ENCODE results near the gene SNAPIN. TPM values are rescaled to one million over a fixed set of nuclear protein-coding genes. Genes with fewer than 3 reads are reported as not detected.

The SNAPIN gene
- total RNA-seq, 1 experiment from 2014 or later, result 34.1 TPM

GRCh38 chr1:153648000-153648643, 10.4 kb upstream of the SNAPIN start:
- CTCF ChIA-PET, result interaction anchor here (1.0 to 1.2 kb wide), 2 partner anchors 14 to 21 kb away, joined by 3 to 4 read pairs; partner anchors contain the start of genes CHTOP and S100A13

GRCh38 chr1:153649137-153649862, 9.2 kb upstream of the SNAPIN start:
- peak overlapping the region; percentile 48 for H3K27ac Mint-ChIP-seq (ENCODE audit: unreplicated experiment)

More at GRCh38 chr1:153648000-153648643, 10.4 kb upstream of the SNAPIN start:
- H3K4me3 ChIP-seq (ENCODE audit: low read depth, low read length), result no peak overlapping the region
- intact Hi-C loops (cut with micrococcal nuclease; ENCODE audit: unreplicated experiment), result no loop called here
- BruUV-seq (replicated peaks), result no TSS peak
- H3K4me1 ChIP-seq, result peaks cover 20% of the 10 kb centered on the region; the same call in 1 of the 2 replicates
- H3K27me3 Mint-ChIP-seq (ENCODE audit: insufficient read depth, unreplicated experiment), result no peaks in the 10 kb centered on the region
- H3K36me3 Mint-ChIP-seq (ENCODE audit: insufficient read depth, unreplicated experiment), result peaks cover 69% of the 10 kb centered on the region
- no peak for TF ChIP-seq CTCF (IDR thresholded peaks at IDR 0.05; ENCODE audit: insufficient read depth in 1 of 2, low read depth in 1 of 2, low read length in 1 of 2, severe bottlenecking in 1 of 2, unreplicated experiment in 1 of 2)
- no peak overlapping the region for H3K4me3 Mint-ChIP-seq (ENCODE audit: unreplicated experiment)
- no peaks in the 10 kb centered on the region for H3K9me3 Mint-ChIP-seq (ENCODE audit: unreplicated experiment)
- H3K9me3 ChIP-seq, result no peaks in the 10 kb centered on the region
- peaks cover 5% of the 10 kb centered on the region for H3K36me3 ChIP-seq (ENCODE audit: control insufficient read depth, insufficient read depth, low read length)
- DNase-seq, result no peak
- H3K4me1 Mint-ChIP-seq (ENCODE audit: low read depth, unreplicated experiment), result peaks cover 36% of the 10 kb centered on the region
- POLR2A ChIA-PET, result interaction anchor here (0.8 to 3.8 kb wide), 2 partner anchors 14 to 32 kb away, joined by 3 to 16 read pairs; partner anchors contain the start of genes CHTOP and S100A14
- H3K27me3 ChIP-seq (replicated peaks; ENCODE audit: control insufficient read depth, insufficient read depth, low read length), result no peaks in the 10 kb centered on the region
- peak overlapping the region; percentile 33 for H3K27ac Mint-ChIP-seq (ENCODE audit: unreplicated experiment)

More at GRCh38 chr1:153649137-153649862, 9.2 kb upstream of the SNAPIN start:
- no peaks in the 10 kb centered on the region for H3K9me3 ChIP-seq
- DNase-seq, result peak in 1 of 2 experiments; percentile 33
- H3K4me1 Mint-ChIP-seq (ENCODE audit: low read depth, unreplicated experiment), result peaks cover 30% of the 10 kb centered on the region
- peaks cover 5% of the 10 kb centered on the region for H3K36me3 ChIP-seq (ENCODE audit: control insufficient read depth, insufficient read depth, low read length)
- H3K36me3 Mint-ChIP-seq (ENCODE audit: insufficient read depth, unreplicated experiment), result peaks cover 57% of the 10 kb centered on the region
- H3K4me3 Mint-ChIP-seq (ENCODE audit: unreplicated experiment), result peak overlapping the region; percentile 16
- no peak for TF ChIP-seq CTCF (IDR thresholded peaks at IDR 0.05; ENCODE audit: insufficient read depth in 1 of 2, low read depth in 1 of 2, low read length in 1 of 2, severe bottlenecking in 1 of 2, unreplicated experiment in 1 of 2)
- intact Hi-C loops (cut with micrococcal nuclease; ENCODE audit: unreplicated experiment), result no loop called here
- ChIA-PET POLR2A (interaction anchor here (3.8 kb wide), 1 partner anchor 15 kb away, joined by 16 read pairs; the partner anchor contains the start of gene CHTOP), CTCF (interaction anchor here (0.6 to 1.2 kb wide), 3 partner anchors 22 to 71 kb away, joined by 3 to 4 read pairs (median 4); partner anchors contain the start of gene S100A13)
- no peaks in the 10 kb centered on the region for H3K27me3 Mint-ChIP-seq (ENCODE audit: insufficient read depth, unreplicated experiment)
- H3K4me1 ChIP-seq, result peaks cover 27% of the 10 kb centered on the region
- BruUV-seq (replicated peaks), result no TSS peak
- no peaks in the 10 kb centered on the region for H3K9me3 Mint-ChIP-seq (ENCODE audit: unreplicated experiment)
- H3K4me3 ChIP-seq (ENCODE audit: low read depth, low read length), result no peak overlapping the region
- no peaks in the 10 kb centered on the region for H3K27me3 ChIP-seq (replicated peaks; ENCODE audit: control insufficient read depth, insufficient read depth, low read length)
